ENCODE data around the gene SETBP1. TPM values are rescaled to one million over a fixed set of nuclear protein-coding genes. Genes with fewer than 3 reads are reported as not detected.

The SETBP1 gene
- total RNA-seq, 1 donor from 2014 or later = 131 TPM

DNA sequence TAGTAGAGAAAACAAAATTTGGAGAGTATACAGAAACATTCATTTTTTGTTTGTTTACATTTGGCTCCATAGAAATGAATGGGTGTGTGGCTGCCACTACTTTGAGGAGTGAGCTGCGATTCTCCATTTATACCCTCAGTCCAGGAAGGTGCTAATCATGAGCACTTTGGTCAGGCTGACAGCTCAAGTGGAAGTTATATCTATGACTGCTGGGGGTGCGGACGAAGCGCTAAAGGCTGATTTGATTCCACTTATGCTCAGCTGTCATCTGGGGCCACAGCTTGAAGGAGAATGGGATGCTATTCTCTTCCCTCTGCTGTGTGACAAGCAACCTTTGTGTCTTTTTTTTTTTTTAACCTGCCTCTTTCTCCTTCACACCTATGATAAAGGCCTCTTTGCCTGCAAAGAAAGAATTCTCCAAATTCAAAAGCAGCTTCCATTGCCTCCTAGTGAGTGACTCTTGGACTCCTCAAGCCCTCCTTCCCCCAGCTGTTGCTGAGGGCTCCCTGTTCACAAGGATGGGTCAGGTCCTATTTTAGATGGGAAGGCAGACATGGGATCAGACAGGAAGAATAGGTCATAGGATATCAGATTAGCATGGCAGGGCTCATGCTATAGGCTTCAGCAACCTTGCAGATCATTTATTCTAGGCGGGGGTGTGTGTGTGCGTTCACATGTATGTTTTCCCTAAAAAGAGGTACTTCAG lies 201.6 kb downstream of the SETBP1 start:
- no peak overlapping the region for H3K27ac Mint-ChIP-seq (ENCODE audit: unreplicated experiment)
- no peak for DNase-seq (ENCODE audit: low spot score)
- TF ChIP-seq, protein P1, sequence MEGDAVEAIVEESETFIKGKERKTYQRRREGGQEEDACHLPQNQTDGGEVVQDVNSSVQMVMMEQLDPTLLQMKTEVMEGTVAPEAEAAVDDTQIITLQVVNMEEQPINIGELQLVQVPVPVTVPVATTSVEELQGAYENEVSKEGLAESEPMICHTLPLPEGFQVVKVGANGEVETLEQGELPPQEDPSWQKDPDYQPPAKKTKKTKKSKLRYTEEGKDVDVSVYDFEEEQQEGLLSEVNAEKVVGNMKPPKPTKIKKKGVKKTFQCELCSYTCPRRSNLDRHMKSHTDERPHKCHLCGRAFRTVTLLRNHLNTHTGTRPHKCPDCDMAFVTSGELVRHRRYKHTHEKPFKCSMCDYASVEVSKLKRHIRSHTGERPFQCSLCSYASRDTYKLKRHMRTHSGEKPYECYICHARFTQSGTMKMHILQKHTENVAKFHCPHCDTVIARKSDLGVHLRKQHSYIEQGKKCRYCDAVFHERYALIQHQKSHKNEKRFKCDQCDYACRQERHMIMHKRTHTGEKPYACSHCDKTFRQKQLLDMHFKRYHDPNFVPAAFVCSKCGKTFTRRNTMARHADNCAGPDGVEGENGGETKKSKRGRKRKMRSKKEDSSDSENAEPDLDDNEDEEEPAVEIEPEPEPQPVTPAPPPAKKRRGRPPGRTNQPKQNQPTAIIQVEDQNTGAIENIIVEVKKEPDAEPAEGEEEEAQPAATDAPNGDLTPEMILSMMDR (IDR thresholded peaks at IDR 0.05; ENCODE audit: unreplicated experiment) = no peak
- peaks cover 21% of the 10 kb centered on the region for H3K36me3 Mint-ChIP-seq (ENCODE audit: low read depth, unreplicated experiment)
- peaks cover 3% of the 10 kb centered on the region for H3K27me3 Mint-ChIP-seq (ENCODE audit: unreplicated experiment)
- H3K4me1 Mint-ChIP-seq (ENCODE audit: unreplicated experiment) = peaks cover 8% of the 10 kb centered on the region
- H3K4me3 Mint-ChIP-seq (ENCODE audit: unreplicated experiment) = no peak overlapping the region
- no peaks in the 10 kb centered on the region for H3K9me3 Mint-ChIP-seq (ENCODE audit: unreplicated experiment)

DNA sequence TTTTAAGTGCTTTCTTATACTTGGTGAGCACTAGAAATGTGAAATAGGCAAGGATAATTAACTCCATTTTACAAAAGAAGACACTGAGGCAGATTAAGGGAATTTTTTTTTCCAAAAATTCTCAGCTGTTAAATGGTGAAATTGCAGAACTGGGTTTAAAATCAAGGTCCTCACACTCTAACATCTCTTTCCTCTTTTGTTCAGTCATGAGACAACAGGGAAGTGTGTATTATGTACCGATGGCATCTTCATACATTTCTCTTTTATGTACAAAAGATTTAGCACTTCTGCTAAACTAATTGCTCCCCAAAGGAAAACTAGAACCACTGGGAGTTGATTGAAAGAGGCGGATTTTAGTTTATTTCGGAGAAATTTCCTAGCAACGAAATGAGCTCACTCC lies 203.0 kb downstream of the SETBP1 start:
- H3K27ac Mint-ChIP-seq (ENCODE audit: unreplicated experiment) = no peak overlapping the region
- TF ChIP-seq, protein P1 (IDR thresholded peaks at IDR 0.05; ENCODE audit: unreplicated experiment) = no peak
- no peak overlapping the region for H3K4me3 Mint-ChIP-seq (ENCODE audit: unreplicated experiment)
- peaks cover 3% of the 10 kb centered on the region for H3K27me3 Mint-ChIP-seq (ENCODE audit: unreplicated experiment)
- peaks cover 16% of the 10 kb centered on the region for H3K36me3 Mint-ChIP-seq (ENCODE audit: low read depth, unreplicated experiment)
- no peaks in the 10 kb centered on the region for H3K9me3 Mint-ChIP-seq (ENCODE audit: unreplicated experiment)
- no peak for DNase-seq (ENCODE audit: low spot score)
- peaks cover 5% of the 10 kb centered on the region for H3K4me1 Mint-ChIP-seq (ENCODE audit: unreplicated experiment)

DNA sequence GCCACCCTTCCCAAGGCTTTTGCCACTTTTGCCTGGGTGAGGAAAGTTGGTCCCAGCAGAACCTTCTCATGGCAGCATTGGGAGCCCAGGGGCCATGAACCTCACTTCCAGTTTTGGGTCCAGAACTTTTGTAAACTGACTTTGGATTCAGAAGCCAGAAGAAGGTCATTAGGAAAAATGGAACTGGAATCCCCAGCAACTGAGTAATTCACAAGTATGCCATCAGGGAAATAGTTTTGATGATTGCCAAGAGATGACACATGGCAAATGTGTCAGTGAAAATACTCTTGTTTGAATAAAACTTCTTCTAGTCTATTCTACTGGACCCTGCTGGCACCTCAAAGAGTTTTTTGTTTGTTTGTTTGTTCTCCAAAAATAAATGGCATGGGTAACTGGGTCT lies 203.7 kb downstream of the SETBP1 start:
- H3K4me3 Mint-ChIP-seq (ENCODE audit: unreplicated experiment) = no peak overlapping the region
- no peak for DNase-seq (ENCODE audit: low spot score)
- H3K36me3 Mint-ChIP-seq (ENCODE audit: low read depth, unreplicated experiment) = peaks cover 15% of the 10 kb centered on the region
- H3K4me1 Mint-ChIP-seq (ENCODE audit: unreplicated experiment) = peaks cover 10% of the 10 kb centered on the region
- peaks cover 8% of the 10 kb centered on the region for H3K27me3 Mint-ChIP-seq (ENCODE audit: unreplicated experiment)
- TF ChIP-seq, protein P1 (IDR thresholded peaks at IDR 0.05; ENCODE audit: unreplicated experiment) = no peak
- H3K27ac Mint-ChIP-seq (ENCODE audit: unreplicated experiment) = no peak overlapping the region
- H3K9me3 Mint-ChIP-seq (ENCODE audit: unreplicated experiment) = no peaks in the 10 kb centered on the region

DNA sequence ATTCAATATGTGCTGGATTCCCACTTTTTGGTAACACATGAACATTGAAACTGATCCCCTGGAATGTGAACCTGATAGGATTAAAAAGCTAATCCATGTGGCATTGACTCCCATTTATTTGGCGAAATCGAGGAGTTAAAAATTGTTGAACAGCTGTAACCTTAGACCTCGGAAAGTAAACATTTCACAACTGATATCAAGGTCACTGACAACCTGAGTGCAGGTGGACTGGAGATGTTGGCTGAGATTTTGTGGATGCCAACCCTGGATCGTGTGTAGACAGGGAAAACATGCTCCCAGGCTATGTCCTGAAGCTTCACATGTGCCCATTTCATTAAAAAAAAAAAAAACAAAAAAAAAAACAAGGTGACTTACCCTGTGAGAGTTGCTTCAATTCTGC lies 204.8 kb downstream of the SETBP1 start:
- no peak overlapping the region for H3K4me3 Mint-ChIP-seq (ENCODE audit: unreplicated experiment)
- no peaks in the 10 kb centered on the region for H3K9me3 Mint-ChIP-seq (ENCODE audit: unreplicated experiment)
- peaks cover 8% of the 10 kb centered on the region for H3K4me1 Mint-ChIP-seq (ENCODE audit: unreplicated experiment)
- peaks cover 8% of the 10 kb centered on the region for H3K36me3 Mint-ChIP-seq (ENCODE audit: low read depth, unreplicated experiment)
- H3K27ac Mint-ChIP-seq (ENCODE audit: unreplicated experiment) = no peak overlapping the region
- no peak for DNase-seq (ENCODE audit: low spot score)
- H3K27me3 Mint-ChIP-seq (ENCODE audit: unreplicated experiment) = peaks cover 4% of the 10 kb centered on the region
- TF ChIP-seq, protein P1 (IDR thresholded peaks at IDR 0.05; ENCODE audit: unreplicated experiment) = no peak

DNA sequence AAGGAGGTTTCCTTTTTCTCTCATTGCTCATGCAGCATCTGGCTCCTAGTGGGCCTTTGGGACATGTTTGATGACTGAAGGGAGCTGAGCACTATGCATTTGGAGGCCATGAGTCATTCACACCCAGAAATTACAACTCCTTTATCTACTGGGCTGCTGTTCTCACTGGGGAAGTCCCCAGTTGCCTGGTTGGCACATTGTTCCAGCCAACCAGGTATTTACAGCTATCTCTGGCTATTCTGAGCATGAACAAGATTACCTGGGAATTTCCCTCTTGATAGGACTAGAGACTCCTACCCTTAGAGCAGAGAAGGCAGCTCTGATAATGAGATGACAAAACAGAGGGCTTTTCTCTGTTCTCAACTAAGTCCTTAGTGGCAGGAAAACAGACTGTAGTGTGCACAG lies 206.5 kb downstream of the SETBP1 start:
- Mint-ChIP-seq H3K27me3 (ENCODE audit: unreplicated experiment) (peaks cover 4% of the 10 kb centered on the region), H3K4me3 (ENCODE audit: unreplicated experiment) (no peak overlapping the region), H3K9me3 (ENCODE audit: unreplicated experiment) (no peaks in the 10 kb centered on the region), H3K36me3 (ENCODE audit: low read depth, unreplicated experiment) (peaks cover 19% of the 10 kb centered on the region), H3K27ac (ENCODE audit: unreplicated experiment) (no peak overlapping the region), H3K4me1 (ENCODE audit: unreplicated experiment) (peaks cover 8% of the 10 kb centered on the region)
- DNase-seq (ENCODE audit: low spot score) = no peak
- TF ChIP-seq, protein P1 (IDR thresholded peaks at IDR 0.05; ENCODE audit: unreplicated experiment) = no peak

All from endothelial cell (in vitro differentiated cells).